K562 (cell line): ENCODE data around the gene LPAR2. TPM values are rescaled to one million over a fixed set of nuclear protein-coding genes. Genes with fewer than 3 reads are reported as not detected.

ENCODE experiments used
- ATAC-seq: fragments of 200-7000 bp; cut with Tn5 transposase; 3 replicates; pipeline ENCODE4 v1.9.1; 2020; ENCODE audit warnings: moderate library complexity
- BruUV-seq: library from RNA; stranded (reverse); fragments of 400-500 nt; replicated peaks from 2 replicates; lab custom pipeline; 2021; lab: Mats Ljungman, UMichigan
- CTCF ChIA-PET: fragments of 300-600 bp; formaldehyde crosslinking; extraction: SDS; loops from one replicate; lab custom pipeline; 2021; ENCODE audit warnings: low intra/inter-chr PET ratio; lab: Yijun Ruan, JAX
- POLR2A ChIA-PET: fragments of 300-600, 350-650 bp; sonication (Branson Sonifier 250); formaldehyde crosslinking; extraction: SDS; loops from one replicate; lab custom pipeline; 2021; ENCODE audit warnings: antibody characterized with exemption, inconsistent platforms; lab: Yijun Ruan, JAX
- DNase-seq, 4 experiments: peaks; one replicate each; pipeline versions ENCODE4 v3.0.0 to v3.0.0-alpha.2; 2011 to 2018; ENCODE audit warnings: low spot score in 3 of 4, mixed read lengths in 3 of 4; ENCODE audit errors: extremely low read depth in 1 of 4
- FAIRE-seq: peaks from 2 replicates; lab custom pipeline; 2011; peaks lifted over from hg19 to GRCh38; lab: Jason Lieb, UNC
- H2AFZ ChIP-seq: 2 replicates; pipeline ENCODE4 v1.6.0; 2011; ENCODE audit warnings: low read depth, low read length, control low read depth, inconsistent platforms
- H3K27ac ChIP-seq: fragments of 200-600 bp; 3 replicates; pipeline ENCODE4 v1.8.0; 2011; ENCODE audit warnings: low read depth, mild to moderate bottlenecking, control low read depth, inconsistent platforms, low read length, moderate library complexity, mixed read lengths; ENCODE audit errors: extremely low read depth
- H3K27me3 ChIP-seq, 2 experiments: fragments of 300-600 bp in 1 of 2; 2 replicates in 1 of 2; 3 replicates in 1 of 2; pipeline versions ENCODE4 v1.6.0 to v1.8.0; 2011; ENCODE audit warnings: inconsistent platforms in 2 of 2, low read length in 2 of 2, mild to moderate bottlenecking in 1 of 2, mixed read lengths in 1 of 2, moderate library complexity in 1 of 2; ENCODE audit not compliant: control insufficient read depth in 2 of 2, insufficient read depth in 2 of 2
- H3K36me3 ChIP-seq: fragments of 300-600 bp; 3 replicates; pipeline ENCODE4 v1.8.0; 2011; ENCODE audit warnings: mild to moderate bottlenecking, low read length, inconsistent platforms; ENCODE audit not compliant: control insufficient read depth, insufficient read depth
- H3K4me1 ChIP-seq, 2 experiments: fragments of 200-600 bp in 1 of 2; replicated peaks in 1 of 2; 2 replicates in 1 of 2; 3 replicates in 1 of 2; pipeline versions ENCODE4 v1.5.1 to v1.8.0; 2011; ENCODE audit warnings: inconsistent platforms in 2 of 2, low read length in 2 of 2, mild to moderate bottlenecking in 1 of 2, mixed read lengths in 1 of 2, moderate library complexity in 1 of 2; ENCODE audit not compliant: control insufficient read depth in 2 of 2, insufficient read depth in 2 of 2
- H3K4me2 ChIP-seq: 2 replicates; pipeline ENCODE4 v1.6.1; 2011; ENCODE audit warnings: low read length, control low read depth, inconsistent platforms, mixed read lengths; ENCODE audit not compliant: insufficient read depth
- H3K4me3 ChIP-seq: fragments of 200-600 bp; sonication (generic), shearing (Covaris generic); 2 replicates; pipeline ENCODE4 v1.5.1; 2016; ENCODE audit warnings: control low read depth, inconsistent platforms
- H3K79me2 ChIP-seq: fragments of 200-600 bp; 3 replicates; pipeline ENCODE4 v1.8.0; 2011; ENCODE audit warnings: low read length, inconsistent platforms; ENCODE audit not compliant: control insufficient read depth, insufficient read depth
- H3K9ac ChIP-seq, 2 experiments: 2 replicates each; pipeline versions ENCODE4 v1.6.0 to v1.6.1; 2011; ENCODE audit warnings: low read depth in 2 of 2, low read length in 2 of 2, control low read depth in 1 of 2, inconsistent platforms in 1 of 2, mild to moderate bottlenecking in 1 of 2, mixed read lengths in 1 of 2; ENCODE audit not compliant: insufficient read depth in 1 of 2
- H3K9me1 ChIP-seq: one replicate; pipeline ENCODE4 v1.6.0; 2011; ENCODE audit warnings: inconsistent platforms, mild to moderate bottlenecking, low read length, moderate library complexity; ENCODE audit not compliant: control insufficient read depth, insufficient read depth
- H3K9me3 ChIP-seq: replicated peaks from 2 replicates; pipeline ENCODE4 v1.5.1; 2011; ENCODE audit warnings: low read depth, low read length, inconsistent platforms; ENCODE audit not compliant: control insufficient read depth, insufficient read depth
- H4K20me1 ChIP-seq: replicated peaks from 2 replicates; pipeline ENCODE4 v1.6.1; 2011; ENCODE audit warnings: low read length, inconsistent platforms, mixed read lengths; ENCODE audit not compliant: control insufficient read depth, insufficient read depth
- CBX5 ChIP-seq: IDR thresholded peaks from 2 replicates; pipeline ENCODE4 v1.6.1; 2014; ENCODE audit warnings: low read depth, borderline replicate concordance
- EZH2 ChIP-seq: IDR thresholded peaks from 2 replicates; pipeline ENCODE4 v1.6.1; 2012; ENCODE audit warnings: low read depth, mild to moderate bottlenecking, inconsistent platforms, low read length, borderline replicate concordance
- GABPB1 ChIP-seq: sonication (generic); formaldehyde crosslinking; IDR thresholded peaks from 2 replicates; pipeline ENCODE4 v1.8.0; 2022; ENCODE audit warnings: mild to moderate bottlenecking, missing genetic modification reagents
- JUND ChIP-seq, 2 experiments: IDR thresholded peaks; 2 replicates in 1 of 2; 3 replicates in 1 of 2; pipeline ENCODE4 v1.6.1; 2011; ENCODE audit warnings: borderline replicate concordance in 2 of 2, low read depth in 2 of 2, low read length in 2 of 2, improper control_type of control experiment in 1 of 2, missing biosample characterization in 1 of 2, missing genetic modification characterization in 1 of 2, missing genetic modification reagents in 1 of 2
- KLF6 ChIP-seq: fragments of 250-450 bp; sonication (Bioruptor Pico); IDR thresholded peaks from 2 replicates; pipeline ENCODE4 v1.4.0; 2020; ENCODE audit warnings: mild to moderate bottlenecking, moderate library complexity, borderline replicate concordance
- MCM7 ChIP-seq, 2 experiments: fragments of 450-650 bp; IDR thresholded peaks; 2 replicates each; pipeline ENCODE4 v1.6.1; 2016 to 2018
- MTA3 ChIP-seq: fragments of 450-650 bp; formaldehyde crosslinking; IDR thresholded peaks from 2 replicates; pipeline ENCODE4 v1.6.1; 2017; ENCODE audit warnings: mild to moderate bottlenecking, borderline replicate concordance
- RAD51 ChIP-seq: fragments of 450-650 bp; IDR thresholded peaks from 2 replicates; pipeline ENCODE4 v1.7.1; 2016; ENCODE audit warnings: low read depth, mild to moderate bottlenecking, borderline replicate concordance
- TBP ChIP-seq: optimal IDR thresholded peaks from 2 replicates; pipeline ENCODE3; 2011; ENCODE audit warnings: low read depth, low read length, improper control_type of control experiment
- YY1 ChIP-seq, 3 experiments: IDR thresholded peaks; 2 replicates each; pipeline ENCODE4 v1.6.1; 2011; ENCODE audit warnings: low read length in 2 of 3, mild to moderate bottlenecking in 2 of 3, moderate library complexity in 2 of 3, borderline replicate concordance in 1 of 3, control low read depth in 1 of 3, low read depth in 1 of 3; ENCODE audit not compliant: insufficient read depth in 3 of 3, insufficient replicate concordance in 2 of 3, control insufficient read depth in 1 of 3, insufficient read length in 1 of 3; ENCODE audit errors: extremely low read depth in 1 of 3
- ZHX1 ChIP-seq: fragments of 150-350 bp; conservative IDR thresholded peaks from 2 replicates; pipeline ENCODE4 v1.6.1; 2014; ENCODE audit warnings: low read length
- WGBS: fragments of 100-300 bp; shearing (Covaris generic); methylation state at CpG from one replicate; pipeline ENCODE4 v1.1.6; 2016; ENCODE audit warnings: low coverage, mixed read lengths; ENCODE audit not compliant: insufficient coverage; ENCODE audit errors: missing lambda C conversion rate; 5-methylcytosine and 5-hydroxymethylcytosine counted together
- in situ Hi-C: fragments of 300-500 bp; cut with MboI; formaldehyde crosslinking; loops from 4 replicates; pipeline ENCODE4 v1.15.0; 2018; ENCODE audit warnings: inconsistent platforms, mixed read lengths
- intact Hi-C: fragments of 100-400 bp; cut with micrococcal nuclease; formaldehyde crosslinking; loops from 2 replicates; pipeline ENCODE4 v1.14.2; 2022
- polyA plus RNA-seq, 8 experiments: library from polyadenylated mRNA; depleted of rRNA in 4 of 8; stranded (reverse) in 5 of 8; unstranded in 3 of 8; fragments of >200 nt; fragmentation: Nextera tagmentation in 2 of 8; fragmentation: Illumina TruSeq in 1 of 8; extraction: Ambion mirVana in 2 of 8; extraction: Trizol in 1 of 8; gene quantifications; 2 replicates each; pipeline versions ENCODE4 v1.2.1 to v1.2.3, GENCODE V29; 2011 to 2014; ENCODE audit warnings: inconsistent platforms in 1 of 8, missing spikeins in 1 of 8
- total RNA-seq, 7 experiments: library from RNA; depleted of rRNA in 6 of 7; stranded (reverse); fragments of >200 nt in 6 of 7; fragmentation: Illumina TruSeq in 2 of 7; extraction: Trizol in 2 of 7; gene quantifications; 2 replicates each; pipeline versions ENCODE4 v1.2.1 to v1.2.3, GENCODE V29; 2011 to 2021; ENCODE audit warnings: low replicate concordance in 1 of 7
- TF ChIP-seq, protein P1 (sequence below): sonication (generic); formaldehyde crosslinking; IDR thresholded peaks from 2 replicates; pipeline ENCODE4 v1.8.0; 2022; ENCODE audit warnings: mild to moderate bottlenecking, missing genetic modification reagents

The LPAR2 gene
- total and polyA plus RNA-seq, 9 of the 15 experiments (the other 6 are each of a cell fraction or from before 2014, with no cell fraction given) = 0.63 to 13.8 (median 4.4) TPM

DNA sequence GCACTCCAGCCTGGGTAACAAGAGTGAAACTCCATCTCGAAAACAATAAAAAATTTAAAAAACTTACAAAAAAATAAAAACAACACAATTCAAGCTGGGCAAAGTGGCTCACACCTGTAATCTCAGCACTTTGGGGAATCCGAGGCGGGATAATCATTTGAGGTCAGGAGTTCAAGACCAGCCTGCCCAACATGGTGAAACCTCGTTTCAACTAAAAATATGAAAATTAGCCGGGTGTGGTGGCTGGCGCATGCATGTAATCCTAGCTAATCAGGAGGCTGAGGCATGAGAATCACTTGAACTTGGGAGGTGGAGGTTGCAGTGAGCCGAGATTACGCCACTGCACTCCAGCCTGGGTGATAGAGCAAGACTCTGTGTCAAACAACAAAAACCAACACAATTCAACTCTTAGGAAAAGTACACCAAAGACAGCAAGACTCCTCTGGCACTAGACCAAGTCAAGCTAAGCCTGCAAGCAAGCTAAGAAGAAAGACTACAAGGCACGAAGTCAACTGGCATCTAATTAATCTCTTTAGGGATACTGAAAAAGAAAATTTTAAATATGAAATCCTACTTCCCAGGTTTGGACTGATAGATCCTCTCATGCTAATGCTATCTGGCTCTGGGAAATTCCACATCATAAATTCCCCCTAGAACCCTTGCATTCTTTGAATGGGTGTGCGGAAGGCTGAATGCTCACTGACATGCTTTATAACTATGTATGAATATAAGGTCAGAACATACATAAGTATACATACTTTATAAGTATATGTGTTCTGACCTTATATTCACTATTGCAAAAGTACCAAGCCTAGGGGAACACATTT lies 17.4 kb downstream of the LPAR2 start:
- 32% methylated on average over 10 of the region's 10 CpGs for WGBS
- ATAC-seq = no peak
- CTCF ChIA-PET = no interaction called here
- Histone ChIP-seq H3K9me1 (peaks cover 4% of the 10 kb centered on the region), H3K4me2 (no peak overlapping the region), H3K27me3 (no peaks in the 10 kb centered on the region), H3K9ac (no peak overlapping the region), H3K9me3 (no peaks in the 10 kb centered on the region), H3K36me3 (no peaks in the 10 kb centered on the region), H3K27ac (no peak overlapping the region), H3K4me3 (no peak overlapping the region), H4K20me1 (no peaks in the 10 kb centered on the region), H2AFZ (no peak overlapping the region), H3K4me1 (peaks cover 6 to 7% of the 10 kb centered on the region in 2 experiments; a peak in 1 of 5 replicates), H3K79me2 (no peaks in the 10 kb centered on the region)
- intact Hi-C loops (no loop called here), in situ Hi-C loops (no loop called here)
- no TSS peak for BruUV-seq
- no peak for DNase-seq
- POLR2A ChIA-PET = no interaction called here
- FAIRE-seq = no peak
- TF ChIP-seq MCM7 (IDR thresholded peaks at IDR 0.05) (no peak), RAD51 (no peak), JUND (IDR thresholded peaks at IDR 0.05; ENCODE audit: borderline replicate concordance, low read depth, low read length) (no peak), JUND (tag; IDR thresholded peaks at IDR 0.05; ENCODE audit: borderline replicate concordance, low read depth, low read length) (no peak), GABPB1 (no peak), CBX5 (no peak), EZH2 (no peak), MTA3 (no peak), TBP (no peak), KLF6 (CRISPR knock-in tag) (no peak), YY1 (IDR thresholded peaks at IDR 0.05; ENCODE audit: borderline replicate concordance in 1 of 3, control insufficient read depth in 1 of 3, extremely low read depth in 1 of 3, insufficient read depth in 3 of 3, insufficient read length in 1 of 3, insufficient replicate concordance in 2 of 3, low read depth in 1 of 3, low read length in 2 of 3) (no peak), ZHX1 (no peak)
- TF ChIP-seq, protein P1, sequence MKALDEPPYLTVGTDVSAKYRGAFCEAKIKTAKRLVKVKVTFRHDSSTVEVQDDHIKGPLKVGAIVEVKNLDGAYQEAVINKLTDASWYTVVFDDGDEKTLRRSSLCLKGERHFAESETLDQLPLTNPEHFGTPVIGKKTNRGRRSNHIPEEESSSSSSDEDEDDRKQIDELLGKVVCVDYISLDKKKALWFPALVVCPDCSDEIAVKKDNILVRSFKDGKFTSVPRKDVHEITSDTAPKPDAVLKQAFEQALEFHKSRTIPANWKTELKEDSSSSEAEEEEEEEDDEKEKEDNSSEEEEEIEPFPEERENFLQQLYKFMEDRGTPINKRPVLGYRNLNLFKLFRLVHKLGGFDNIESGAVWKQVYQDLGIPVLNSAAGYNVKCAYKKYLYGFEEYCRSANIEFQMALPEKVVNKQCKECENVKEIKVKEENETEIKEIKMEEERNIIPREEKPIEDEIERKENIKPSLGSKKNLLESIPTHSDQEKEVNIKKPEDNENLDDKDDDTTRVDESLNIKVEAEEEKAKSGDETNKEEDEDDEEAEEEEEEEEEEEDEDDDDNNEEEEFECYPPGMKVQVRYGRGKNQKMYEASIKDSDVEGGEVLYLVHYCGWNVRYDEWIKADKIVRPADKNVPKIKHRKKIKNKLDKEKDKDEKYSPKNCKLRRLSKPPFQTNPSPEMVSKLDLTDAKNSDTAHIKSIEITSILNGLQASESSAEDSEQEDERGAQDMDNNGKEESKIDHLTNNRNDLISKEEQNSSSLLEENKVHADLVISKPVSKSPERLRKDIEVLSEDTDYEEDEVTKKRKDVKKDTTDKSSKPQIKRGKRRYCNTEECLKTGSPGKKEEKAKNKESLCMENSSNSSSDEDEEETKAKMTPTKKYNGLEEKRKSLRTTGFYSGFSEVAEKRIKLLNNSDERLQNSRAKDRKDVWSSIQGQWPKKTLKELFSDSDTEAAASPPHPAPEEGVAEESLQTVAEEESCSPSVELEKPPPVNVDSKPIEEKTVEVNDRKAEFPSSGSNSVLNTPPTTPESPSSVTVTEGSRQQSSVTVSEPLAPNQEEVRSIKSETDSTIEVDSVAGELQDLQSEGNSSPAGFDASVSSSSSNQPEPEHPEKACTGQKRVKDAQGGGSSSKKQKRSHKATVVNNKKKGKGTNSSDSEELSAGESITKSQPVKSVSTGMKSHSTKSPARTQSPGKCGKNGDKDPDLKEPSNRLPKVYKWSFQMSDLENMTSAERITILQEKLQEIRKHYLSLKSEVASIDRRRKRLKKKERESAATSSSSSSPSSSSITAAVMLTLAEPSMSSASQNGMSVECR = no peak
